ENCODE results near the gene AIMP2.
A peak's percentile ranks its signal among the peaks of the same experiment; 100 is the strongest.
"Not testable (repeated sequence)": the region's sequence is repeated elsewhere in the genome, so short reads cannot be mapped to it uniquely, and the experiment has no call there.

Gene AIMP2

GRCh38 chr7:6008668-6009611, at the start of gene AIMP2, which contains the start of gene PMS2:
Gene AIMP2 (plus strand): TSS chr7:6009272. CDS start chr7:6009364, 92 bp downstream.
Gene PMS2 (minus strand): TSS chr7:6009049. CDS start chr7:6009019, 30 bp downstream.
- DNase-seq (ENCODE audit: low read depth in 2 of 2, low spot score in 1 of 2): peak; percentile 94

- not testable (repeated sequence) for DNase-seq (ENCODE audit: low read depth in 2 of 2, low spot score in 1 of 2)
Measured at GRCh38 chr7:5963205-5963604, 45.9 kb upstream of the AIMP2 start.

- DNase-seq (ENCODE audit: low read depth in 2 of 2, low spot score in 1 of 2): not testable (repeated sequence)
Measured at GRCh38 chr7:5963810-5964209, 45.3 kb upstream of the AIMP2 start.

GRCh38 chr7:5970347-5970911, 38.6 kb upstream of the AIMP2 start, which contains the start of gene RSPH10B:
Gene RSPH10B (minus strand): TSS chr7:5970689. CDS start chr7:5967116, 3,573 bp downstream.
- not testable (repeated sequence) for DNase-seq (ENCODE audit: low read depth in 2 of 2, low spot score in 1 of 2)

GRCh38 chr7:5973580-5973979, 35.5 kb upstream of the AIMP2 start:
- not testable (repeated sequence) for DNase-seq (ENCODE audit: low read depth in 2 of 2, low spot score in 1 of 2)

- not testable (repeated sequence) for DNase-seq (ENCODE audit: low read depth in 2 of 2, low spot score in 1 of 2)
Measured at GRCh38 chr7:5979680-5980314, 29.3 kb upstream of the AIMP2 start.

- not testable (repeated sequence) for DNase-seq (ENCODE audit: low read depth in 2 of 2, low spot score in 1 of 2)
Measured at GRCh38 chr7:5987061-5987460, 22.0 kb upstream of the AIMP2 start.

GRCh38 chr7:5997210-5997808, 11.8 kb upstream of the AIMP2 start:
- no peak for DNase-seq (ENCODE audit: low read depth in 2 of 2, low spot score in 1 of 2)

- no peak for DNase-seq (ENCODE audit: low read depth in 2 of 2, low spot score in 1 of 2)
Measured at GRCh38 chr7:6007386-6007785, 1.7 kb upstream of the AIMP2 start.

GRCh38 chr7:6007835-6008590, 1.1 kb upstream of the AIMP2 start:
- not testable (repeated sequence) for DNase-seq (ENCODE audit: low read depth in 2 of 2, low spot score in 1 of 2)

GRCh38 chr7:6010370-6010769, 1.3 kb downstream of the AIMP2 start:
- DNase-seq (ENCODE audit: low read depth in 2 of 2, low spot score in 1 of 2): not testable (repeated sequence)

- DNase-seq (ENCODE audit: low read depth in 2 of 2, low spot score in 1 of 2): no peak
Measured at GRCh38 chr7:6011541-6011940, 2.5 kb downstream of the AIMP2 start.

GRCh38 chr7:6012355-6013104, 3.5 kb downstream of the AIMP2 start:
- no peak for DNase-seq (ENCODE audit: low read depth in 2 of 2, low spot score in 1 of 2)

GRCh38 chr7:6015917-6016652, 7.0 kb downstream of the AIMP2 start:
- DNase-seq (ENCODE audit: low read depth in 2 of 2, low spot score in 1 of 2): no peak

- DNase-seq (ENCODE audit: low read depth in 2 of 2, low spot score in 1 of 2): no peak
Measured at GRCh38 chr7:6016653-6016966, 7.5 kb downstream of the AIMP2 start.

- no peak for DNase-seq (ENCODE audit: low read depth in 2 of 2, low spot score in 1 of 2)
Measured at GRCh38 chr7:6020371-6021286, 11.6 kb downstream of the AIMP2 start.

GRCh38 chr7:6022707-6023106, 13.6 kb downstream of the AIMP2 start:
- no peak for DNase-seq (ENCODE audit: low read depth in 2 of 2, low spot score in 1 of 2)

- no peak for DNase-seq (ENCODE audit: low read depth in 2 of 2, low spot score in 1 of 2)
Measured at GRCh38 chr7:6023974-6024435, 14.9 kb downstream of the AIMP2 start.
